Chondrocyte (in vitro differentiated cells): Measurements from ENCODE around the gene TMC4. TPM values are rescaled to one million over a fixed set of nuclear protein-coding genes. Genes with fewer than 3 reads are reported as not detected.

Source experiments
- DNase-seq: peaks from one replicate; pipeline ENCODE4 v3.0.0; 2021; ENCODE audit warnings: mixed read lengths, low spot score
- H3K27ac Mint-ChIP-seq: one replicate; pipeline ENCODE4 v1.8.0; 2021; ENCODE audit warnings: mild to moderate bottlenecking, moderate library complexity, mixed read lengths; ENCODE audit not compliant: unreplicated experiment
- H3K27me3 Mint-ChIP-seq: 2 replicates; pipeline ENCODE4 v1.8.0; 2021; ENCODE audit warnings: low read depth, mixed read lengths
- H3K36me3 Mint-ChIP-seq: 2 replicates; pipeline ENCODE4 v1.8.0; 2021; ENCODE audit warnings: low read depth, mixed read lengths
- H3K4me1 Mint-ChIP-seq: 2 replicates; pipeline ENCODE4 v1.8.0; 2021; ENCODE audit warnings: low read depth, mild to moderate bottlenecking, mixed read lengths
- H3K4me3 Mint-ChIP-seq: one replicate; pipeline ENCODE4 v1.8.0; 2021; ENCODE audit warnings: mild to moderate bottlenecking, moderate library complexity, mixed read lengths; ENCODE audit not compliant: unreplicated experiment
- H3K9me3 Mint-ChIP-seq: 2 replicates; pipeline ENCODE4 v1.8.0; 2021; ENCODE audit warnings: low read depth, mixed read lengths
- total RNA-seq: library from RNA; stranded (reverse); gene quantifications from 3 replicates; pipeline ENCODE4 v1.2.1, GENCODE V29; 2021
- TF ChIP-seq, protein P1 (sequence below): fragments of 200-600 bp; sonication (generic); IDR thresholded peaks from 2 replicates; pipeline ENCODE4 v1.5.0; 2021; ENCODE audit warnings: antibody characterized with exemption, mild to moderate bottlenecking, moderate library complexity

TMC4 gene
- total RNA-seq, 1 donor from 2014 or later: 3.7 TPM

DNA sequence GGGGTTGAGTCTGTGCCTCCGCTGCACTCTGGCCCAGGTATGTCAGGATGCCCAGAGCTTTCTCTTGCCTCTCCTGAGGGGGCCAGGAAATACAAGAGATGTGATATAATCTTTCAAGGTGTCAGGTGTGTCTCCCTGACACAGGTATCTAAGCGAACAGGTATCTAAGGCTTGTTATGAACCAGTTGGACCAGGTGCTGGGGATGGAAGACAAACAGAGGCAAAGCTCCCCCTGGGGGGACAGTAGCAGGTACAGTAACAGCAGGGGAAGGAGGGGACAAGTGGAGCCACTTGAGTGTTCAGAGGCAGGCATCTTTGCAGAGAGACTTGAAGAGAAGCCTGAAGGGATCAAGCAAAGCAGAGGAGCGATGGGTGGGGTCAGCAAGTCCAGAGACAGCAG is 16.0 kb downstream of the TMC4 start:
- Mint-ChIP-seq H3K9me3 (no peaks in the 10 kb centered on the region), H3K4me3 (no peak overlapping the region), H3K27me3 (no peaks in the 10 kb centered on the region), H3K4me1 (peaks cover 38% of the 10 kb centered on the region), H3K36me3 (peaks cover 19% of the 10 kb centered on the region), H3K27ac (peak overlapping the region; percentile 69)
- DNase-seq: no peak
- TF ChIP-seq, protein P1, sequence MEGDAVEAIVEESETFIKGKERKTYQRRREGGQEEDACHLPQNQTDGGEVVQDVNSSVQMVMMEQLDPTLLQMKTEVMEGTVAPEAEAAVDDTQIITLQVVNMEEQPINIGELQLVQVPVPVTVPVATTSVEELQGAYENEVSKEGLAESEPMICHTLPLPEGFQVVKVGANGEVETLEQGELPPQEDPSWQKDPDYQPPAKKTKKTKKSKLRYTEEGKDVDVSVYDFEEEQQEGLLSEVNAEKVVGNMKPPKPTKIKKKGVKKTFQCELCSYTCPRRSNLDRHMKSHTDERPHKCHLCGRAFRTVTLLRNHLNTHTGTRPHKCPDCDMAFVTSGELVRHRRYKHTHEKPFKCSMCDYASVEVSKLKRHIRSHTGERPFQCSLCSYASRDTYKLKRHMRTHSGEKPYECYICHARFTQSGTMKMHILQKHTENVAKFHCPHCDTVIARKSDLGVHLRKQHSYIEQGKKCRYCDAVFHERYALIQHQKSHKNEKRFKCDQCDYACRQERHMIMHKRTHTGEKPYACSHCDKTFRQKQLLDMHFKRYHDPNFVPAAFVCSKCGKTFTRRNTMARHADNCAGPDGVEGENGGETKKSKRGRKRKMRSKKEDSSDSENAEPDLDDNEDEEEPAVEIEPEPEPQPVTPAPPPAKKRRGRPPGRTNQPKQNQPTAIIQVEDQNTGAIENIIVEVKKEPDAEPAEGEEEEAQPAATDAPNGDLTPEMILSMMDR: no peak

DNA sequence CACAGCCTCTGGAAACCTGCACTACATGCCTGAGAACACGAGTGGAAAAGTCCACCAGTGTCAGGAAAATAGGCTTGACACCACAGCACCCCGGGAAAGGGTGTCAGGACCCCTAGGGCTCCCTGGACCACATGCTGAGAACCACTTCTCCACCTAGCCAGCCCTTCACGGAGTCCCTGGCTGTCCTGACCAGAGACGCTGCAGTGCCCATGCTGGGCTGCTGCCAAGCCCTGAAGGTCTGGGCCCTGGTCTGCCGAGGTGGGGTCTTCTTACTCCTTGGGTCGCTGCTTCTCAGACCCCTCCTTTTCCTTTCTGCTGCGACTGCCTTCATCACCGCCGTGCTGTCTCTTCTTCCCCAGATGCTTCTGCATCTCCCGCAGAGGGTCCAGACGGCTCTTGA is 16.5 kb downstream of the TMC4 start:
- no peaks in the 10 kb centered on the region for H3K9me3 Mint-ChIP-seq

DNA sequence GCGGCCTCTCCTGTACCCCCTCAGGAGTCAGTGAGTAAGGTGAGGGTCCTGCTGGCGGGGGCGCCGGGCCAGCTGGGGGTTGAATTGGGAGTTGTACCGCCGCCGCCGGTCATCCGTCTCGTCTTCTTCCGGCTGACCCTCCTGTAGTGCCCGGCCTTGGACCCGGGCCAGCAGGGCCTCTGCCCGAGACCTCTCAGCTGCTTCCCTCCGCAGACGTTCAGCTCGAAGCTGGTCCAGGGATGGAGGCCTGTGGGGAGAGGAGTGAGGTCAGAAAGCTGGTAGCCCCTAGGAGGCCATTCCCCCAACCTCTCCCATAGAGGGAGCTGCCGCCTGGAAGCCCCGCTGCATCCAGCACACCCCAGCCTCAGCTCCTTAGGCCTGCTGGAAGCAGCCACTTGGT is 17.3 kb downstream of the TMC4 start:
- Mint-ChIP-seq H3K9me3 (no peaks in the 10 kb centered on the region), H3K4me1 (peaks cover 31% of the 10 kb centered on the region), H3K27me3 (no peaks in the 10 kb centered on the region), H3K27ac (no peak overlapping the region), H3K4me3 (no peak overlapping the region), H3K36me3 (peaks cover 27% of the 10 kb centered on the region)
- TF ChIP-seq, protein P1: no peak
- no peak for DNase-seq

More for the DNA sequence above, 16.5 kb downstream of the TMC4 start:
- peaks cover 22% of the 10 kb centered on the region for H3K36me3 Mint-ChIP-seq
- H3K27me3 Mint-ChIP-seq: no peaks in the 10 kb centered on the region
- no peak overlapping the region for H3K27ac Mint-ChIP-seq
- peaks cover 36% of the 10 kb centered on the region for H3K4me1 Mint-ChIP-seq
- no peak overlapping the region for H3K4me3 Mint-ChIP-seq
- TF ChIP-seq, protein P1: no peak
- no peak for DNase-seq

DNA sequence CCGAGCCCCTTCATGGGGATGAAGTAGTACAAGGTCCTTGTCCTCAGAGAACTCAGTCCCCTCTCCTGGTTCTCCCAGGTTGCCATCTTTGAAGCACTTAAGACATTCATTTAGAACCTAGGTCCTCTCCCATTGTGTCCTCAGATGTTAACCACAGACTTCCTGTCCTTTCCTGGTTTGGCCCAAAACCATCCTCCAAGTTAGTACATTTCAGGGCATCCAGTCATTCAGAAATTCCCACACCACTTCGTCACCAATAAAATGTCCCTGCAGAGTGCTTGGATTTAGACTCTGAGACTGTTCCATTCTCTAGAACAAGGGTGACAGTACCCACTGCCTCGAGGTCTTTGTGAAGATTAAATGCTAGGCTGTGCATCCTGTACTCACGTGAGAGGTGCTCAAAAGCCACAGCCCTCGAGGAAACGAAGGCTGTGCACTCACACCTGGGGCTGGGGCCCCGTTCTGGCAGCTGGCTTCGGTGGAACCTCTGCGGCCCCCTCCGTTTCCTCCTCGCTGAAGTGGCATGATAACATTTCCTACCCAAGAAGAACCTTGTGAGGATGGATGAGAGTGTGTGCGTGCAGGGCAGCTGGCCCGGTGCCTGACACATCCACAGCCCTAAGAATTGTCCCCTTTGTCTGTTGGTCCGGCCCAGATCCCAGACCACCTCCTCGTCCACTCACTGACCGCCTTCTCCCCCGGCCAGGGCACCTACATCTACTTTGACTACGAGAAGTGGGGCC is 18.2 kb downstream of the TMC4 start:
- TF ChIP-seq, protein P1: no peak
- H3K4me1 Mint-ChIP-seq: peaks cover 22% of the 10 kb centered on the region
- peaks cover 31% of the 10 kb centered on the region for H3K36me3 Mint-ChIP-seq
- H3K4me3 Mint-ChIP-seq: no peak overlapping the region
- peak overlapping the region; percentile 3 for H3K27ac Mint-ChIP-seq
- H3K9me3 Mint-ChIP-seq: no peaks in the 10 kb centered on the region
- DNase-seq: no peak
- no peaks in the 10 kb centered on the region for H3K27me3 Mint-ChIP-seq

DNA sequence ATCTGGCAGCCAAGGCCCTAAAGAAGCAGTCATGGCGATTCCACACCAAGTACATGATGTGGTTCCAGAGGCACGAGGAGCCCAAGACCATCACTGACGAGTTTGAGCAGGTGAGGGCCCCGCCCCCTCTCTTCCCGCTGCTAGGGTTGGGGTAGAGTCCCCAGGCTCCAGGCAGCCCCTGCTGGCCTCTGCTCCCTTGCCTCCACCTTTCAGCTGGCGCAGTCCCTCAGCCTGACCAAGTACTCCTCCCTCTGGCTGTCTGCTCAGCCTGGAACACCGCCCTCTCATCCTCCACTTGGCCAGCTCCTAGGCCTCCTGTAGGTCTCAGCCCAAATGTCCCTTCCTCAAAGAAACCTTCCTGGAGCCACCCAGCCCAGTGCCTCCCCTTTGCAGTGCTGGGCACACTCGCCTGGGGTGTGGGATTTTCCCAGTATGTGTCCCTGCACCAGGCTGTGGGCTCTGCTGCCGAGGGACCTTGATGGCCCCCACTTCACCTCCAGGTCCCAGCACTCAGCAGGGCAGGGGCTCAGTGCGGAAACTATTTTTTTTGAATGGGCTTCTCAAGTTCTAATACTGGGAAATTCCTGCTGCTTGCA is 19.1 kb downstream of the TMC4 start:
- no peaks in the 10 kb centered on the region for H3K9me3 Mint-ChIP-seq
- DNase-seq: no peak
- H3K27ac Mint-ChIP-seq: no peak overlapping the region
- H3K4me3 Mint-ChIP-seq: no peak overlapping the region
- TF ChIP-seq, protein P1: no peak
- no peaks in the 10 kb centered on the region for H3K27me3 Mint-ChIP-seq
- H3K4me1 Mint-ChIP-seq: peaks cover 19% of the 10 kb centered on the region
- H3K36me3 Mint-ChIP-seq: peaks cover 36% of the 10 kb centered on the region
